Mesenchymal stem cell (in vitro differentiated cells and primary cell): Measurements from ENCODE around the gene CA7.

Experiments used
- DNase-seq: peaks from one replicate; pipeline ENCODE4 v3.0.0-alpha.2; 2013
- H2AFZ ChIP-seq: one replicate; pipeline ENCODE4 v1.6.1; 2013; ENCODE audit warnings: low read depth, mild to moderate bottlenecking, control low read depth, inconsistent platforms, low read length, moderate library complexity
- H2AK5ac ChIP-seq: 2 replicates; pipeline ENCODE4 v1.6.1; 2013; ENCODE audit warnings: low read length, moderate library complexity, mild to moderate bottlenecking, inconsistent platforms; ENCODE audit not compliant: severe bottlenecking
- H2BK120ac ChIP-seq: one replicate; pipeline ENCODE4 v1.6.1; 2013; ENCODE audit warnings: low read depth, mild to moderate bottlenecking, inconsistent platforms, low read length, moderate library complexity
- H2BK12ac ChIP-seq, 2 experiments: one replicate each; pipeline ENCODE4 v1.6.1; 2013; ENCODE audit warnings: inconsistent platforms in 2 of 2, low read length in 2 of 2, mild to moderate bottlenecking in 2 of 2, moderate library complexity in 2 of 2, control low read depth in 1 of 2
- H2BK15ac ChIP-seq: one replicate; pipeline ENCODE4 v1.6.1; 2013; ENCODE audit warnings: mild to moderate bottlenecking, low read depth, inconsistent platforms; ENCODE audit not compliant: poor library complexity, severe bottlenecking
- H2BK5ac ChIP-seq: 2 replicates; pipeline ENCODE4 v1.6.1; 2013; ENCODE audit warnings: low read depth, mild to moderate bottlenecking, low read length, control low read depth, inconsistent platforms; ENCODE audit not compliant: poor library complexity, severe bottlenecking
- H3K14ac ChIP-seq, 2 experiments: one replicate each; pipeline ENCODE4 v1.6.1; 2013; ENCODE audit warnings: inconsistent platforms in 2 of 2, low read length in 2 of 2, control low read depth in 1 of 2, mild to moderate bottlenecking in 1 of 2, moderate library complexity in 1 of 2
- H3K18ac ChIP-seq, 2 experiments: one replicate each; pipeline ENCODE4 v1.6.1; 2013; ENCODE audit warnings: inconsistent platforms in 2 of 2, low read length in 2 of 2, control low read depth in 1 of 2, low read depth in 1 of 2, mild to moderate bottlenecking in 1 of 2
- H3K23ac ChIP-seq, 2 experiments: one replicate each; pipeline ENCODE4 v1.6.1; 2013; ENCODE audit warnings: inconsistent platforms in 2 of 2, low read length in 2 of 2, mild to moderate bottlenecking in 2 of 2, moderate library complexity in 2 of 2, control low read depth in 1 of 2
- H3K27ac ChIP-seq: 2 replicates; pipeline ENCODE4 v1.5.1; 2013; ENCODE audit warnings: mild to moderate bottlenecking, moderate library complexity, low read length, control low read depth, inconsistent platforms; ENCODE audit not compliant: poor library complexity, severe bottlenecking
- H3K27me3 ChIP-seq, 2 experiments: 2 replicates each; pipeline versions ENCODE4 v1.6.1 to v1.7.0; 2013; ENCODE audit warnings: low read length in 2 of 2, mild to moderate bottlenecking in 2 of 2, moderate library complexity in 2 of 2, control low read depth in 1 of 2, inconsistent platforms in 1 of 2; ENCODE audit not compliant: control insufficient read depth in 1 of 2, insufficient read depth in 1 of 2
- H3K36me3 ChIP-seq, 2 experiments: 2 replicates each; pipeline versions ENCODE4 v1.6.1 to v1.7.0; 2013; ENCODE audit warnings: low read length in 2 of 2, control low read depth in 1 of 2, inconsistent platforms in 1 of 2, low read depth in 1 of 2, mild to moderate bottlenecking in 1 of 2; ENCODE audit not compliant: insufficient read depth in 2 of 2, control insufficient read depth in 1 of 2
- H3K4ac ChIP-seq, 2 experiments: one replicate each; pipeline ENCODE4 v1.6.1; 2013; ENCODE audit warnings: inconsistent platforms in 2 of 2, low read length in 2 of 2, mild to moderate bottlenecking in 2 of 2, moderate library complexity in 2 of 2, control low read depth in 1 of 2, low read depth in 1 of 2
- H3K4me1 ChIP-seq: 2 replicates; pipeline ENCODE4 v1.6.1; 2013; ENCODE audit warnings: low read depth, low read length, control low read depth; ENCODE audit not compliant: control insufficient read depth, insufficient read depth
- H3K4me2 ChIP-seq: 2 replicates; pipeline ENCODE4 v1.6.1; 2013; ENCODE audit warnings: low read length, mild to moderate bottlenecking, inconsistent platforms; ENCODE audit not compliant: poor library complexity, severe bottlenecking
- H3K4me3 ChIP-seq, 2 experiments: 2 replicates each; pipeline versions ENCODE4 v1.5.1 to v1.7.0; 2013; ENCODE audit warnings: low read length in 2 of 2, mild to moderate bottlenecking in 2 of 2, control low read depth in 1 of 2, low read depth in 1 of 2; ENCODE audit not compliant: insufficient read depth in 1 of 2
- H3K79me1 ChIP-seq: replicated peaks from 2 replicates; pipeline ENCODE4 v1.6.1; 2013; ENCODE audit warnings: mild to moderate bottlenecking, control low read depth, low read length, inconsistent platforms; ENCODE audit not compliant: poor library complexity, severe bottlenecking
- H3K9ac ChIP-seq: 2 replicates; pipeline ENCODE4 v1.7.0; 2013; ENCODE audit warnings: mild to moderate bottlenecking, low read length, moderate library complexity
- H3K9me3 ChIP-seq: 2 replicates; pipeline ENCODE4 v1.7.0; 2013; ENCODE audit warnings: mild to moderate bottlenecking, low read length; ENCODE audit not compliant: control insufficient read depth
- H4K8ac ChIP-seq: one replicate; pipeline ENCODE4 v1.6.1; 2013; ENCODE audit warnings: inconsistent platforms, mild to moderate bottlenecking, low read length, moderate library complexity
- H4K91ac ChIP-seq: one replicate; pipeline ENCODE4 v1.6.1; 2013; ENCODE audit warnings: mild to moderate bottlenecking, low read length, inconsistent platforms
- WGBS: methylation state at CpG from one replicate; pipeline ENCODE4 v1.1.7; 2013; ENCODE audit warnings: mixed read lengths; 5-methylcytosine and 5-hydroxymethylcytosine counted together

CA7 gene

DNA sequence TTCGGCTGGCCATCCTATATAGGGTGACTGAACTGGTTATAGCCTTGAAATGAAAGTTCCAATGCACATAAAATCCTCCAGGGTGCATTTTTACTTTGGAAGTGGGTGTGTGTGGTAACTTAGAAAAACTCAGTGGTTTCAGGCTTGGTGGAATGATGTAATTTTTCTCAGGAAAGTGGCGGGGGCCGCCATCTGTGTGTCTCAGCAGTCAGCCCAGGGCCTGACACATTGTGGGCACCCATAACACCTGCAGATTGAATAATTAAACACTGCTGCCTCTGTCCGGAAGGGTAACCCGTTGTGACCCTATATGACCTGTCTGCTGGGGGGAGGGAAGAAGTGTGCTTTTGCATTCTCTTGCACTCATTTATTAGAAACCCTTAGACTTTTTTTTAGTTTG lies 33.9 kb downstream of the CA7 start:
- no peak overlapping the region for H2BK5ac ChIP-seq
- H3K79me1 ChIP-seq, result peaks cover 14% of the 10 kb centered on the region
- WGBS, result 70% methylated on average over 3 of the region's 5 CpGs
- H3K14ac ChIP-seq, result no peak overlapping the region
- H2AFZ ChIP-seq, result no peak overlapping the region
- H3K27ac ChIP-seq, result peak overlapping the region; percentile 62
- H2BK15ac ChIP-seq, result no peak overlapping the region
- H2BK12ac ChIP-seq, result no peak overlapping the region
- no peak overlapping the region for H3K9ac ChIP-seq
- H3K27me3 ChIP-seq, result no peaks in the 10 kb centered on the region
- no peak overlapping the region for H3K4ac ChIP-seq
- H2AK5ac ChIP-seq, result no peak overlapping the region
- no peak overlapping the region for H3K18ac ChIP-seq
- H4K8ac ChIP-seq, result no peak overlapping the region
- no peak overlapping the region for H3K4me2 ChIP-seq
- H3K4me3 ChIP-seq, result no peak overlapping the region
- no peak overlapping the region for H4K91ac ChIP-seq
- peak; percentile 26 for DNase-seq
- no peak overlapping the region for H2BK120ac ChIP-seq
- H3K9me3 ChIP-seq, result no peaks in the 10 kb centered on the region
- peaks cover 24% of the 10 kb centered on the region for H3K4me1 ChIP-seq
- H3K23ac ChIP-seq, result no peak overlapping the region
- H3K36me3 ChIP-seq, result no peaks in the 10 kb centered on the region

GRCh38 chr16:66880288-66881013 lies 36.2 kb downstream of the CA7 start, which contains the start of gene PDP2:
Gene PDP2 (plus strand): TSS chr16:66880515. CDS start chr16:66884285, 3,770 bp downstream.
- Histone ChIP-seq H3K9me3 (no peaks in the 10 kb centered on the region), H4K8ac (peak within 1 kb of the TSS; percentile 57), H2AFZ (peak within 1 kb of the TSS; percentile 58), H2BK15ac (no peak within 1 kb of the TSS), H3K14ac (peak within 1 kb of the TSS in 1 of 2 experiments; percentile 15), H3K79me1 (peaks cover 26% of the 10 kb centered on the region), H3K4ac (peak within 1 kb of the TSS in 1 of 2 experiments; percentile 69), H3K4me1 (peaks cover 15% of the 10 kb centered on the region), H2BK120ac (no peak within 1 kb of the TSS), H3K27me3 (no peaks in the 10 kb centered on the region), H2AK5ac (peak within 1 kb of the TSS; percentile 24), H3K18ac (peak within 1 kb of the TSS; percentile 88 to 89), H3K9ac (peak within 1 kb of the TSS; percentile 93), H3K27ac (no peak within 1 kb of the TSS), H2BK12ac (peak within 1 kb of the TSS; percentile 35 to 91), H2BK5ac (no peak within 1 kb of the TSS), H3K4me2 (peak within 1 kb of the TSS; percentile 83), H4K91ac (peak within 1 kb of the TSS; percentile 24), H3K4me3 (peak within 1 kb of the TSS; percentile 65 to 97), H3K36me3 (peaks cover 12 to 17% of the 10 kb centered on the region in 2 experiments), H3K23ac (peak within 1 kb of the TSS in 1 of 2 experiments; percentile 0)
- WGBS, result 0% methylated on average over 50 of the region's 58 CpGs
- peak; percentile 96 for DNase-seq

- Histone ChIP-seq H3K36me3 (peaks cover 15 to 23% of the 10 kb centered on the region in 2 experiments), H3K27me3 (no peaks in the 10 kb centered on the region), H3K4me3 (peak overlapping the region; percentile 65 to 97), H2BK15ac (no peak overlapping the region), H3K27ac (no peak overlapping the region), H2AK5ac (no peak overlapping the region), H3K18ac (peak overlapping the region; percentile 88 to 89), H3K79me1 (peaks cover 28% of the 10 kb centered on the region), H3K4me2 (peak overlapping the region; percentile 83), H2BK120ac (no peak overlapping the region), H3K23ac (no peak overlapping the region), H2BK12ac (no peak overlapping the region), H3K4ac (peak overlapping the region in 1 of 2 experiments; percentile 42), H3K4me1 (peaks cover 17% of the 10 kb centered on the region), H4K91ac (peak overlapping the region; percentile 9), H3K9me3 (no peaks in the 10 kb centered on the region), H2BK5ac (no peak overlapping the region), H3K14ac (peak overlapping the region in 1 of 2 experiments; percentile 15), H4K8ac (peak overlapping the region; percentile 33), H2AFZ (no peak overlapping the region), H3K9ac (peak overlapping the region; percentile 93)
- WGBS, result under 1% methylated on average over 19 of the region's 23 CpGs
- DNase-seq, result peak; percentile 39
Observed at GRCh38 chr16:66881014-66881417, 36.8 kb downstream of the CA7 start.

GRCh38 chr16:66881560-66881959 lies 37.3 kb downstream of the CA7 start:
- no peak overlapping the region for H2BK120ac ChIP-seq
- no peak overlapping the region for H2BK15ac ChIP-seq
- H3K27ac ChIP-seq, result no peak overlapping the region
- no peak overlapping the region for H2BK5ac ChIP-seq
- no peak overlapping the region for H4K91ac ChIP-seq
- no peak overlapping the region for H2AK5ac ChIP-seq
- H4K8ac ChIP-seq, result no peak overlapping the region
- H3K27me3 ChIP-seq, result no peaks in the 10 kb centered on the region
- H3K36me3 ChIP-seq, result peaks cover 15 to 28% of the 10 kb centered on the region in 2 experiments
- H3K4me3 ChIP-seq, result peak overlapping the region in 1 of 2 experiments; percentile 97
- H3K9ac ChIP-seq, result peak overlapping the region; percentile 93
- H3K18ac ChIP-seq, result no peak overlapping the region
- H3K4me2 ChIP-seq, result peak overlapping the region; percentile 73
- peaks cover 17% of the 10 kb centered on the region for H3K4me1 ChIP-seq
- H3K14ac ChIP-seq, result no peak overlapping the region
- H2BK12ac ChIP-seq, result no peak overlapping the region
- 87% methylated on average over 2 of the region's 2 CpGs for WGBS
- no peak overlapping the region for H2AFZ ChIP-seq
- no peaks in the 10 kb centered on the region for H3K9me3 ChIP-seq
- peaks cover 29% of the 10 kb centered on the region for H3K79me1 ChIP-seq
- DNase-seq, result no peak
- no peak overlapping the region for H3K23ac ChIP-seq
- no peak overlapping the region for H3K4ac ChIP-seq
